IPS DF 4.7 (cell line): ENCODE results near the gene SMG7.

Experiments used
- DNase-seq: peaks from one replicate; pipeline ENCODE4 v3.0.0-alpha.2; 2013; ENCODE audit warnings: low spot score; ENCODE audit errors: extremely low read depth

Gene SMG7

GRCh38 chr1:183565261-183565660, 93.0 kb downstream of the SMG7 start:
- DNase-seq: no peak

DNA sequence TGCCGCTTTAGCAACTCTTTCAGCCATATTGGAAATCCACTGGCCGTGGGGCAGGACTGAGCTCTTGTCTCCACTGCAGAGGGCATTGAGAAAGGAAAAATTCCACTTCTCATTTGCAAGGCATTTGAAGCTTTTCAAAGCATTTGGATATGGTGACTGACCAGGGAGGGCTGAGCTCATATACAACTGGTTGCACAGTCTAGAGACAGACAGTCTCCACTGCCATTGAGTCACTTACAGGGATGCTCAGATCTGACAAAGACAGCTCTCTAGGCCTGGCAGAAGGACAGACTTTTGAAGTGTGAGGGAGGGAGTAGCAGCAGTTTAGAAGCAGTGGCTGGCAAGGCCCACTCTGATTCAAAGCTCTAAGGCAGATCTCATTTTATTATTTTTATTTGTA, 93.7 kb downstream of the SMG7 start:
- no peak for DNase-seq

DNA sequence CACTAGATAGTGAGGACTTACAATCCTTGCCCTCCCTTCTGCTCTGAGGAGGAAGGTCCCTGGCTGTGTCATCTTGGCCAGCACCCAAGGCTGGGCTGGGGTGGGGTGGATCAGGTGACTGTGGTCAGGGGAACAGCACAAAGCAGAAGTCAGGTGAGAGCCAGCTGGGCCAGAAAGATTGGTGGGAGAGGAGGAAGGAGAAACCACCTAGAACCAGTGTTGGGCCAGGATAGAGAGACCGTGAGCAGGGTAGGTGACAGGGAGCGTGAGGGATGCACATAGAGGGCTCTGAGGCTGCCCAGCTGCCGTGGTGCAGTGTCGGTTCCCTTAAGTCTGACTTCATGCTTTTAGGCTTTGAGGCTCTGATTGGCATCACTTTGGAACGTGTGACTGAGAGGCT, 95.3 kb downstream of the SMG7 start:
- no peak for DNase-seq

DNA sequence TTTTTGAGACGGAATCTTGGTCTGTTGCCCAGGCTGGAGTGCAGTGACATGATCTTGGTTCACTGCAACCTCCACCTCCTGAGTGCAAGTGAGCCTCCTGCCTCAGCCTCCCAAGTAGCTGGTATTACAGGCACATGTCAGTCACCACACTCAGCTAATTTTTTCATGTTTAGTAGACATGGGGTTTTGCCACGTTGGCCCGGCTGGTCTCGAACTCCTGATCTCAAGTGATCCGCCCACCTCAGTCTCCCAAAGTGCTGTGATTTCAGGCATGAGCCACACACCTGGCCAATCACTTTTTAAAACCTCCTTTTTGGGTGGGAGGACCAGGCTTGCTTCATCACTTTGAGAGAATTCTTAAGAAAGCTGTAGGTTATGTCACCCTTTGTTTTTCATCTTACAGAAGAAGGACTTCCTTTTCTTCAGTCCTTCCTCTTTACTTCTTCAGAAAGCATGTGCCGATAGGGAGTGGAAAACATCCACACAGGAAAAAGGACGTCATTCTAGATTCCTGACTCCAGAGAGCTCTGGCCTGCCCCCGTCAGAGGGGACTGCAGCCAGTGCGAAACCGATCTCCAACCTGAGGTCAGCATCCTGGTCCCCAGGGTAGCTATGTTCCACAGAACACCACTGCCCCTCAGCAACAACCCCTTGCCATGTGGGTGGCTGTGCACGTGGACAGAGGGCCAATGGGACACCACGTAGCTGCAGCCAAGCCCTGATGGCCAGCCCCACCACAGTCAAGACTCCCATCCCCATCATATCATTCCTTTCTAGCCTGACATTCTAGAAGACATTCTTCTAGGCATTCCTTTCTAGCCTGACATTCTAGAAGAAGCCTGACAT, 96.1 kb downstream of the SMG7 start:
- DNase-seq: no peak

- no peak for DNase-seq
These were observed 96.8 kb downstream of the SMG7 start for GRCh38 chr1:183569141-183569540.

- DNase-seq: no peak
These were observed 97.5 kb downstream of the SMG7 start for GRCh38 chr1:183569801-183570200.

DNA sequence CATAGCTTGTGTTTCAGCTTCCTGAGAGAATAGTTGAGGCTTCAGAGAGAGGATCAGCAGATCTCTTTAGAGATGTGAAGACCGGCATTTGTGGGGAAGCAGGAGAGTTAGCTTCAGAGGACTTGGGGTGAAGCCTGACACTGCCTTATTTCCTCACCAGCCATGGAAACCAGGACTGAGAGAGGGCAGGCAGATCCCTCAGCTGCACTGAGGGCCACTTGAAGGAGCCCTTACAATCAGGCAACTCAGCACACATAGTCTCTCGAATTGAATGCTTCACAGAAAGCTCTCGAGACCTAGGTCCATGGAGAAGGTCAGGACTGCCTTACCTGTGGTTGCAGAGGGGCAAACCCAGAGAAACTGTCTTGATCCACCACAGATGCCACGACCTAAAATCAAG, 98.2 kb downstream of the SMG7 start:
- DNase-seq: no peak

GRCh38 chr1:183571678-183572268, 99.5 kb downstream of the SMG7 start:
- DNase-seq: no peak

- no peak for DNase-seq
These were observed 100.4 kb downstream of the SMG7 start for GRCh38 chr1:183572721-183573120.

GRCh38 chr1:183575606-183576005, 103.3 kb downstream of the SMG7 start:
- DNase-seq: no peak

DNA sequence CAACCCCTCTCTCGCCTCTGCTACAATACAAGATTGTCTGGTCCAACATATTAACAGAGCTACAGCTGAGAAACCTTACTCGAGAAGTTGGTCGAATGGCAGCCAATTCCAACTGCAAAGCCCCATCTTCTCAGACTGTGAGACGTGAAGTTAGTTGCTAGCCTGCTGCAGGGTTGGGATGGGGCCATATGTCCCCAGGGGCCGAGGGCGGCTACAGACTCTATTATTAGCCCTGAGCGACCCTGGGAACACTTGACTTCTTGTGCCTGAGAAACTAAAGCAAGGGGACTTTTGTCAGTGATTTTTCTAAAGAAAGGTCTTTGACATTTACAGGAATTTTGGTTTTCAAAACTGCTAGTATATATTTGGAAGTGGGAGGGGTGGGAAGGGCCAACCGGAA, 104.2 kb downstream of the SMG7 start:
- no peak for DNase-seq

GRCh38 chr1:183577897-183578465, 105.7 kb downstream of the SMG7 start:
- no peak for DNase-seq

DNA sequence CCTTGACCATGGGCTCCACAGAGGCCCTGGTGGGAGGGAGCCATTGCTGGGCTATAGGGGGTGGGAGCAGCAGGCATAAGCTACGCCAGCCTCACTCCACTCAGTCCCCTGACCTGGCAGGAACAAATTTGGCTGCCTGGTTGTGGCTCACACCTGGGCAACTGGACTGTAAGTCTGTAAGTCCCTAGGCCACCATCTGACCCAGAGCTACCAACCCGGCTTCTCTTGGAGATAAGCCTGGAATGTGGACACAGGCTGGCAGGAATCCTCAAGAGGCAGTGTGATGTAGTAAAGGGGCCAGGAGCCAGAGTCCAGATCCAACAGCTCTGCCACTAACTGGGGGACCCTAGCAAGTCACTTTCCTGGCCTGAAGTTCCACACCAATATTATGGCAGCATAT, 106.6 kb downstream of the SMG7 start:
- no peak for DNase-seq

- DNase-seq: peak; percentile 16
These were observed 108.0 kb downstream of the SMG7 start for GRCh38 chr1:183580281-183580682.

DNA sequence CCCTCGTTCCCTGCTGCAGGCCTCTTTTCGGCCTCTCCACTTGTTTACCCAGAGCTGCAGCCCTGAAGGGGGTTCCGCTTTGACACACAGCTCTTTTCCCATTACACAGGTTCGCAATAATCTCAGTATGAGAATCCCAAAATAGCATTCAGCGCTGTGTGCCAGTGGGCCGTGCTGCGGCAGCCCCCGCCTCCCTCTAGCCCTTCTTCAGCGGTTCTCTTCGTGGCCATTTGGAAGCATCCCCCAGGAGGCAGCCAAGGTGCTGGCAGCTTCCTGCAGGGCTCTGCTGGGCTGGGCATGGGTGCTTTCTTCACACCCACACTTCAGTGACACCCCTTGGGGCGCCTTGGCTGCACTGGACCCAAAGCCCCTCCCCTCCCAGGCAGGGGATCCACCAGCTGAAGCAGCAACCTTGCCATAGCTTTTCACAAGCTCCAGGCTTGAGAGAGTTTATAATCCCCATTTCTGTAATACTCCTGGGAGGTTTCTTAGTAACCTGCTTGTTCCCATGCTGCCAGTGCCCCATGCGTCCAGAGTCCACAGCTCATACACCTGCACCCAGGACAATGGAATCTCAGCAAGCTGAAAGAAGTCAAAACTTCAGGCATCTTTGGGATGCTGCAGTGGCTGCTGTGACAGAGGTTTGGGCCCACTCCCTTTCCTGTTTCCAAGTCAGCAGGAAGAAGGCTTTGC, 109.9 kb downstream of the SMG7 start:
- DNase-seq: no peak

DNA sequence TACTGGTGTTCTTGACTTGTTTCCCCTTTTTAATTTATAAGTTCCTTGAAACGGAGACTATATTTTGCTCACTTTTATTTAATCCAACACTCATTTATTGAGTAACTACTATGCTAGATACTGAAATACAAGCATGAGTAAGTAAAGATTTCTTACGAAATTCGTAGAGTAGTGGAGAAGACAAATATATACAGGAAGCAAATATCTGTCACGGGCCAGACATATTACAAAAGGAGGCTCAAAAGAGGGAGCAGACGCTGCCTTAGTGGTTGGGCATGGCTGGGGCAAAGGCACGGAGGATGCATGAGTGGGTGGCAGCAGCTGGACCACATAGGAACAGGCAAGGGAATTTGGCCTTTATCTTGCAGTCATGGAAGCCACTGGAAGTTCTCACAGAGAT, 111.2 kb downstream of the SMG7 start:
- DNase-seq: no peak

DNA sequence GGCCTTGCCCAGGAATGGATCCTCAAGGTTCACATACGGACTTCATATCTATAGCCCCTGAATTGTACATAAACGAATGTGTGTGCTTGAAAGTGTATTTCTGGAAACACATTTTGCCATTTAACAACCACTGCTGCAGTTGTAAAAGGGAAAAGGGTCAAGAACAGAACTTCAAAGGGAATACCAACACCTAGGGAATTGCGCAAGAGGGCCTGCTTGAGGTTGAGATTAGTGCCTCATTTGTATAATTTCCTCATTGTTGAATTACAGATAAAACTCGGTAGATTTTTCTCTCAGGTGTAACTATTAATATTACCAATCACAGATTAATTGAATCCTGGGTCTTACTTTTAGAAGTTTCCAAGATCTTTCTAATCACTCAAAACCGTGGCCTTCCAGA, 111.8 kb downstream of the SMG7 start:
- no peak for DNase-seq

DNA sequence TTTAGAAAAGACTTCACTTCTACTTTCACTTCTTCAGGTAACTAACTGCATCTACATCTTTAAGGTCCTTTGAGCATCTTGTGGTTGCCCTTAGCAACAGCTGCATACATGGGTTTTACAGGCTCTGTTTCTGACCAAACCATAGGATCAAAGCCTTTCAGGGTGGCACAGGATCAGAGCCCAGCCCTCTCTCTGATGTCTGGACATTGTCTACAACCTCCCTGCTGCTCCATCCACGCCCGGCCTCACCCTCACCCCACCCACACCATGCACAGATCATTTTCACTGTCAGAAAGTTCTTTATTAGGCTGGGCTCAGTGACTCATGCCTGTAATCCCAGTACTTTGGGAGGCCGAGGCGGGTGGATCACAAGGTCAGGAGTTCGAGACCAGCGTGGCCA, 112.7 kb downstream of the SMG7 start:
- no peak for DNase-seq

DNA sequence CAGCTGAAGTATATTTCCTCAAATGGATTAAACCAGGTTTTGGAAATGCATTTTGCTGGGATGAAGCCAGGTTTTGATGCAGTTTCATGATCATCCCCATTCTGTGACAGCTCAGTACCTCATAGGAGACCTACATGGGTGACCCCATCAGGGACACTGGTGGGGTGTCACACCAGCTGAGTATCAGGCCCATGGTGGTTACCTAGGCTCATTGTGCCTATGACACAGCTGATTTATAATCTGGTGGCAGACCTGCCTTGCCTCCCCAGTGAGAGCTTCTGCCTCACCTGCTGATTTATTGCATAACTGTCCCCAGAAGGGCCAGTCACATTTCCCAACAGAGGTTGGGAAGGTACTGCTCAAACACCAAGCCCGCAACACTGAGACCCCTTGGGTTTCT, 114.2 kb downstream of the SMG7 start:
- no peak for DNase-seq

GRCh38 chr1:183586926-183587325, 114.6 kb downstream of the SMG7 start:
- DNase-seq: no peak

DNA sequence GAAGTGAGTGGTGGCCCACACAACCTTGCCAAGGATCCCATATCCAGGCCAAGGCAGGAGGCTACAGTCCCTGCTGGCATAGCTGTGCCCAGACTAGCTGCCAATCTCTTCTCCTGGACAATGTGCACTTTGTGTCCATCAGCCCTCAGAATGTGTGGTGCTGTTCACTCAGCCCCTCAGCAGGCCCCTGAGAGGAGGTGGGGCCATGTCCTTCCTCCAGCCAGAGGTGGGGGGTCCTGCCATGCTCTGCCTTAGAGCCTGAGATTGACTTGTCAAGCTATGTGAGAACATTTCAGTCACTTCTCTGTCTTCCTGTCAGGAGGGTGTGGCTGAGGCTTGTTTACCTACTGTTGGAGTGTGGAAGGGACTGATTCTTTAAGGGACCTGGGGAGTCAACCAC, 116.5 kb downstream of the SMG7 start:
- DNase-seq: no peak

GRCh38 chr1:183589384-183589783, 117.1 kb downstream of the SMG7 start:
- no peak for DNase-seq
